Activated naive CD4-positive, alpha-beta T cell treated with anti-CD3 and anti-CD28 coated beads, Interleukin-2, amount 10 ng/mL, durations not matched to agents 7 days and 5 days (primary cell): Measurements from ENCODE around the gene ARHGAP24.

Experiments
- CTCF ChIA-PET: fragments of 350-600 bp; sonication (Branson Sonifier 250); formaldehyde crosslinking; loops from one replicate; lab custom pipeline; 2021; ENCODE audit warnings: antibody characterized with exemption; lab: Charles Lee
- DNase-seq: peaks from one replicate; pipeline ENCODE4 v3.0.0-alpha.2; 2020
- H3K27ac Mint-ChIP-seq: one replicate; pipeline ENCODE4 v1.8.0; 2021; ENCODE audit warnings: mild to moderate bottlenecking, moderate library complexity, mixed read lengths
- H3K27me3 Mint-ChIP-seq: one replicate; pipeline ENCODE4 v1.8.0; 2021; ENCODE audit warnings: mild to moderate bottlenecking, mixed read lengths
- H3K36me3 Mint-ChIP-seq: one replicate; pipeline ENCODE4 v1.8.0; 2021; ENCODE audit warnings: mixed read lengths
- H3K4me1 Mint-ChIP-seq: one replicate; pipeline ENCODE4 v1.8.0; 2021; ENCODE audit warnings: mixed read lengths
- H3K4me3 Mint-ChIP-seq: one replicate; pipeline ENCODE4 v1.8.0; 2021; ENCODE audit warnings: mild to moderate bottlenecking, moderate library complexity, mixed read lengths
- H3K9me3 Mint-ChIP-seq: one replicate; pipeline ENCODE4 v1.8.0; 2021; ENCODE audit warnings: mixed read lengths

Gene ARHGAP24

DNA sequence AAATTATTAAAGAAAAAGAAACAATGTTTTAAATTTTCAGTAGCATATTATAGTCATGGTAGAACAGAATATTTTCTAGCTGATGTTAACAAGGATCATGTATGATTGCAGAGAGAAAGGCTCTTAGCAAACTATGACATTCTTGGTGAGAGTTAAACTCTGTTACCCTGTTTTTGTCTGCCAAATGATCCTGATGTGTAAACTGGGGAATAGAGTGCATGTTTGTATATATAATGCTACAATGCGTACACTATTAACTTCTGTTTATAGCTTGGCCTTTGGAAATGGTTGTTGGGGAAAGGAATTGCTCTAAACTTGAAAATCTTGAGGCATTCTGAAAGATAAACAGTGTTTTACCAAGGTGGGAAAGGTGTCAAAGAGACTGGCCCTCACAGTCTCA is 292.7 kb downstream of the ARHGAP24 start:
- H3K4me3 Mint-ChIP-seq, result no peak overlapping the region
- CTCF ChIA-PET, result no interaction called here
- H3K27ac Mint-ChIP-seq, result no peak overlapping the region
- no peaks in the 10 kb centered on the region for H3K27me3 Mint-ChIP-seq
- H3K36me3 Mint-ChIP-seq, result no peaks in the 10 kb centered on the region
- DNase-seq, result no peak
- H3K9me3 Mint-ChIP-seq, result no peaks in the 10 kb centered on the region
- no peaks in the 10 kb centered on the region for H3K4me1 Mint-ChIP-seq

DNA sequence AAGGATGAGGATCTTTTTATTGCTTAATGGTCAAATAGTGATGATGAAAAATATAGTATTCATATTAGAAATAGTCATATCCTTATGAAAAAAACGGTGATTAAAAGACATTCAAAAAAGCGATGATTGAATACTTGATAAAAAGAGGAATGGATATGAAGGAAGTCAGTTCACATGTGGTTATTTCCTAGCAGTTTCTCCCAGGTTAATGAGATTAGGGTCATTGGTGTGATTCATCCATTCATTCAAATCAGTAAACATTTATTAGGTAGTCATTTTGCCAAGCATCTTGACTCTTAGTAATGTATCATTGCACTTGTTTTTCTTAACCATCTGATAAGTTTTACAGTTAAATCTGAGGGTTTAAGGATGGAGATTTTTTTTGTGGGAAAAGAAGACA is 294.1 kb downstream of the ARHGAP24 start:
- H3K27me3 Mint-ChIP-seq, result no peaks in the 10 kb centered on the region
- H3K4me1 Mint-ChIP-seq, result no peaks in the 10 kb centered on the region
- no peaks in the 10 kb centered on the region for H3K36me3 Mint-ChIP-seq
- no peaks in the 10 kb centered on the region for H3K9me3 Mint-ChIP-seq
- H3K27ac Mint-ChIP-seq, result no peak overlapping the region
- H3K4me3 Mint-ChIP-seq, result no peak overlapping the region
- no peak for DNase-seq
- CTCF ChIA-PET, result no interaction called here

DNA sequence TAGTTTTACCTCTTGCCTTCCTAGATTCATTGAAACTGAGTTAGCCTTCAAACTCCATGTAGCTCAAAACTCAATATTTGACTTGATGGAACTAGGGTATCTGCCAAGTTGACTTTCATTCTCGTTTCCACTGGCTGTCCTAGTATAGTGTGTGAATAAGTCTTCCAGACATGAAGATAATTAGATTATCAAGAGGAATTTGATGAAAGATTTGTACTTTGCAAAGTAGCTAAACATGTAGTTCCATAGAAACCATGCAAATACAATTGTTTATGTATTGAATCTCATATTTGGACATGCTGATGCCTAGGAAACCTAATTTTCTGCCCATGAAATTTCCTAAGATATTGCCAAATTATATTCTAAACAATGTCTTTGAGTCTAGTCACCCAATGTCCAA is 297.5 kb downstream of the ARHGAP24 start:
- no peaks in the 10 kb centered on the region for H3K9me3 Mint-ChIP-seq
- no peaks in the 10 kb centered on the region for H3K27me3 Mint-ChIP-seq
- no peaks in the 10 kb centered on the region for H3K36me3 Mint-ChIP-seq
- DNase-seq, result no peak
- no peaks in the 10 kb centered on the region for H3K4me1 Mint-ChIP-seq
- CTCF ChIA-PET, result no interaction called here
- no peak overlapping the region for H3K27ac Mint-ChIP-seq
- H3K4me3 Mint-ChIP-seq, result no peak overlapping the region

DNA sequence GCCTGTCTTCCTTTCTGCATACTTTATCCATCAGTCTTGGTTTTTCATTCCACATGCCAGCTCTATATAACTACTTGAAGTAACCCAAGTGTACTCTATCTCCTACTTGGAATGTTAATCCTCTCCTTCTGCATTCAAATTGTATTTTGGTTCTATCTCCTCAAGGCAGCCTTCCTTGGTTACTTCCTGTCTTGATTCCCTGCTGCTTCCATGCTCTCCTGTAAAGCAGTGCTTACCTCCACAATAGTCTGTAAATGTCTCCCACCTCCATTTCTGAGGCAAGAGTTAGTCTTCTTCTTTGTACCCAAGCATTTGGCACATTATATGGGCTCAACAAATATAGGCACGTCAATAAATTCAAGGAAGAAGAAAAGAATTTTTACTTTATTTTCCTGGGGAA is 298.4 kb downstream of the ARHGAP24 start:
- Mint-ChIP-seq H3K27ac (no peak overlapping the region), H3K36me3 (no peaks in the 10 kb centered on the region), H3K4me3 (no peak overlapping the region)

DNA sequence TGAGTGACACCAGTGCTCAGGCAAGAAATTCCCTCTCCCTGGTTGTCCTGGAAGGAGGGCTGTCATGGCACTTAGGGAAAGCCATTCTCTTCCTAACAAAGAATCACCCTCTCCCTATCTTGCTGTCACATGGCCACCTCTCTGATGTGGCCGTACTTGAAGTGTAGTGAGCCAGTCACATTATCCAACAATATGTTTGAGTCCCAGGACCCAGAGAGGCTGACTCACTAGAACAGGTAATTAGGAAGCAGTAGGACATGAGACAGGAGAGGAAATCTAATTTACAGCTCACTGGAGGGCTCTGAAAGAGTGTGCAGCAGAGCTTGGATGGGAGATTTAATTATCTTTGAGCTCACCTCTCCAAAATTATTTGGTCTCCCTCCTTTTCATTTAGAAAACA is 299.1 kb downstream of the ARHGAP24 start:
- Mint-ChIP-seq H3K27me3 (no peaks in the 10 kb centered on the region), H3K4me3 (no peak overlapping the region), H3K36me3 (no peaks in the 10 kb centered on the region), H3K4me1 (no peaks in the 10 kb centered on the region), H3K27ac (no peak overlapping the region), H3K9me3 (no peaks in the 10 kb centered on the region)
- DNase-seq, result no peak
- CTCF ChIA-PET, result no interaction called here

More for the DNA sequence above, 298.4 kb downstream of the ARHGAP24 start:
- no peak for DNase-seq
- CTCF ChIA-PET, result no interaction called here
- Mint-ChIP-seq H3K4me1 (no peaks in the 10 kb centered on the region), H3K9me3 (no peaks in the 10 kb centered on the region), H3K27me3 (no peaks in the 10 kb centered on the region)

DNA sequence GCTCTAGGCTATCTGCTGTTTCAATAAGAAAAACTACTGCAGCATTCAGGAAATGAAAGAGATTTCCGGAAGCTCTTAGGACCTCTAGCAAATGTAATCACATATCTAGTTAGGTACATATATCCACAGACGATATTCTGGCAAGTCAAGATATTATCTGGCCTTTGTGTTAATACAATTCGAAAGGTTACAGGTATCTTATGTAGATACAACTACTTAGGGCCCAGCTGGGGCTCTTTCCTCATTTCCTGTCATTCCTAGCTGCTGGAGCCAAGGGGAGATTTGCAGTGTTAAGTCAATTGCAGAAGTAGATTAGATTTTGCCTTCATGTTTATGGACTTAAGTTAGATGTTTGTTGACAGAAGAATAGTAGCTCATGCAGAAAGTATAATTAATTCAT is 299.5 kb downstream of the ARHGAP24 start:
- H3K36me3 Mint-ChIP-seq, result no peaks in the 10 kb centered on the region
- CTCF ChIA-PET, result no interaction called here
- no peak for DNase-seq
- no peaks in the 10 kb centered on the region for H3K9me3 Mint-ChIP-seq
- no peak overlapping the region for H3K4me3 Mint-ChIP-seq
- H3K4me1 Mint-ChIP-seq, result no peaks in the 10 kb centered on the region
- no peak overlapping the region for H3K27ac Mint-ChIP-seq
- H3K27me3 Mint-ChIP-seq, result no peaks in the 10 kb centered on the region

DNA sequence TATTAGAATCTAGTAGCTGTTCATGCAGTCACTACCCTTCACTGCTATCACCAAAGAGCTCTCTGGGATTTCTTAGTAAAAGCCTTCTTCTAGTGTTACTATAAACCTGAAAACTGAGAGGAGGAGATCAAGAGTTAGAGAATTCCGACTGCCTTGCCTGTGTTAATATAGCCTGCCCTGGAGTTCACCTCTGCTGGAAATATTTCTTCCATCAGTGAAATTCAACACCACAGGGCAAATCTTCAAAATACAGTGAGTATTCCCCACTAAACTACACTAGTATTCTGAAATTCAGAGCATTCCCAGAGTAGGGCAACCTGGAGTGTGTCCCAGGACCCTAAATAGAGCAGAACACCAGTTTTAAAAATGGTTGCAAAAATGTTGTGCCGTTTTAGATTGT is 301.1 kb downstream of the ARHGAP24 start:
- H3K4me3 Mint-ChIP-seq, result no peak overlapping the region
- no peak overlapping the region for H3K27ac Mint-ChIP-seq
- H3K36me3 Mint-ChIP-seq, result no peaks in the 10 kb centered on the region
- no peaks in the 10 kb centered on the region for H3K27me3 Mint-ChIP-seq
- no peaks in the 10 kb centered on the region for H3K9me3 Mint-ChIP-seq
- CTCF ChIA-PET, result no interaction called here
- H3K4me1 Mint-ChIP-seq, result no peaks in the 10 kb centered on the region
- DNase-seq, result no peak

DNA sequence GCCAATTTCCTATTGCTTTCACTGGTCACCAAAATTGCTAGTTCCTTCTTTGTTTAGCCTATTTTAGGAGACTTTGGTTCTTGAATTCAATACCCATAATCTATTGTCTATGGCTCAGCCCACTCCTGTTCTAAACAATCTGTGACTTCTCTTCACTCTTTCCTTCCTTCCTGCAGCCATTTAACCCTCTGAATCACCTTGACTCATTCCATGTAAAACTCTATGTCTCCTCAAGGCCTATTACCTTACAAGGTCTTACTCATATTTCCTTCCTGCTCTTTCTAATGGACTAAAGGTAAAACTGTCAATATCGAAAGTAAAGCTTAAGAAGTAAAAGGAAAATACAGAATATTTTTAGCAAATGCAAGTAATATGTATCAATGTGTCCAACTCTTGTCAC is 301.6 kb downstream of the ARHGAP24 start:
- H3K36me3 Mint-ChIP-seq, result no peaks in the 10 kb centered on the region
- CTCF ChIA-PET, result no interaction called here
- H3K27me3 Mint-ChIP-seq, result no peaks in the 10 kb centered on the region
- H3K4me1 Mint-ChIP-seq, result no peaks in the 10 kb centered on the region
- no peaks in the 10 kb centered on the region for H3K9me3 Mint-ChIP-seq
- no peak overlapping the region for H3K4me3 Mint-ChIP-seq
- no peak for DNase-seq
- no peak overlapping the region for H3K27ac Mint-ChIP-seq

DNA sequence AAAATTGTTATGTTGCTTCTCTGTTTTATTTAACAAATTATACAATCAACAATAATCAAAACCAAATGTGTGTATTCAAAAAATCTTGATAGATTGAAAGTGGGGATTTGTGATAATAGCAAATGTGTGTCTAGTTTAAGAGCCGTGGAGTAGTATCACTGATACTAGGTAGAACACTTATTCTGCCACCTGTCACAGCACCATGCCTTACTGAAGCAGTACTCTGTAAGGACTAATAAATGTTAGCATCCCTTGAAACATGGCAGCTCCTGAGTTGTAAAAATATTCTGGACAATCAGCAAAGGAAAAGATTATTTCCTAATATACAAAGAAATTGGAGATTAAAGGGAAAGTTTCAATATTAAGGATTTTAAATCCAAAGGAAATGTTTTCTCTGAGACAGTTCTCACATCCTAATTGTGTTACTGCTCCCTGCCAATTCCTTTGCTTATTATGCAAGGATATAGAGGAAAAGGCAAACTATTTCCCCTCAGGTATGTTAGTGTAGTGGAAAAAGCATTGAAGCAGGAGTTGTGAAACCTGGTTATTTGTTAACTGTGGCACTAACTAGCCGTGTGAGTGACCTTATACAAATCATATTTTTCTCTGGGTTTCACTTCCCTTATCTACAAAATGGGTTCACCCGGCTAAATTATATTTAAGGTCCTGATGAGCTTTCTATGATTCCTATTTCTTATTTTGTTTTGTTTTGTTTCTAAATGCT is 303.1 kb downstream of the ARHGAP24 start:
- DNase-seq, result no peak
- CTCF ChIA-PET, result no interaction called here
- no peaks in the 10 kb centered on the region for H3K36me3 Mint-ChIP-seq
- H3K27me3 Mint-ChIP-seq, result no peaks in the 10 kb centered on the region
- no peak overlapping the region for H3K4me3 Mint-ChIP-seq
- H3K4me1 Mint-ChIP-seq, result no peaks in the 10 kb centered on the region
- H3K9me3 Mint-ChIP-seq, result no peaks in the 10 kb centered on the region
- no peak overlapping the region for H3K27ac Mint-ChIP-seq

DNA sequence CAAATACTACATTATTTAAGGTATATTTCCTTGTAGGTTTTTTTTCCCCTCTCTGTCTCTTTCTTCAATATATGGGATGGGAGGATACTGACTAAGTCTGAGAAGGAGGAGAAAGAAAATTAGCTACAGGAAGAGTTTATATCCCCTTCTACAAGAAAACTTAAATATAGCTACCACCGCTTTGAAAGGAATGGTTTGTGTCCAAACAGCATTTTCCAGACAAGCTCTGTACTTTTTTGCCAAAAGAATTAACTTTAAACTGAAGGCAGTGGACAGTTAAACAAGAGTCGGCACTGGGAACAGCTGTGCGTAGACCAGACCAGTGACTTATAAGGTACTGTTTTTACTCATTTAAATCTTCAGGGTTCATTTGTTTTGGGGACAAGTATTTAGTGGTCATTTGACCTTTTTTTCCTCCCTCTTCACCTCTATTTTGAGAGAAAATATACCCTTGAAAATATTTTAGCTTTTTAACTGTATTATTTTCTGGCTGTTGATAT is 303.7 kb downstream of the ARHGAP24 start:
- Mint-ChIP-seq H3K9me3 (no peaks in the 10 kb centered on the region), H3K27ac (no peak overlapping the region), H3K36me3 (no peaks in the 10 kb centered on the region), H3K27me3 (no peaks in the 10 kb centered on the region), H3K4me3 (no peak overlapping the region), H3K4me1 (no peaks in the 10 kb centered on the region)
- DNase-seq, result no peak
- CTCF ChIA-PET, result no interaction called here

DNA sequence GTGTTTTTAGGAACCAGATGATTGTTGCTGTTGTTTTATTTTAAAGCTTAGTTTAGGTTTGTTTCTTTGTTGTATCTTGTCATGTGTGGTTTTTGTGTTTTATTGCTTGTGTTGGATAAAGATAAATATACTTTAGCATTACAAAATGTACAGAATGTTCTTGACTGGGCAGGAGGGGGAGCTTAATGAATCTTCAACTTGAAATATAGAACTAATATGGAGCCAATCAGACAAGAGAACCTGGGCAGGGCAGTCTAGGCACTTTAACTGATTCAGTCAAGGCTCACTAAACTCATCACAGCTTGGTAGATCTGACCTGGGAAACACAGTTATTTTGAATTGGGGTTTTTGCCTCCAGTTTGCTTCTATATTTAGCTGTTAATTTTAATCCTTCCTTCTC is 304.2 kb downstream of the ARHGAP24 start:
- no peak for DNase-seq
- Mint-ChIP-seq H3K27me3 (no peaks in the 10 kb centered on the region), H3K36me3 (no peaks in the 10 kb centered on the region), H3K4me3 (no peak overlapping the region), H3K27ac (no peak overlapping the region), H3K4me1 (no peaks in the 10 kb centered on the region), H3K9me3 (no peaks in the 10 kb centered on the region)
- CTCF ChIA-PET, result interaction anchor here (0.9 kb wide), 1 partner anchor 17 kb away, joined by 3 read pairs; no protein-coding TSS in a partner anchor

DNA sequence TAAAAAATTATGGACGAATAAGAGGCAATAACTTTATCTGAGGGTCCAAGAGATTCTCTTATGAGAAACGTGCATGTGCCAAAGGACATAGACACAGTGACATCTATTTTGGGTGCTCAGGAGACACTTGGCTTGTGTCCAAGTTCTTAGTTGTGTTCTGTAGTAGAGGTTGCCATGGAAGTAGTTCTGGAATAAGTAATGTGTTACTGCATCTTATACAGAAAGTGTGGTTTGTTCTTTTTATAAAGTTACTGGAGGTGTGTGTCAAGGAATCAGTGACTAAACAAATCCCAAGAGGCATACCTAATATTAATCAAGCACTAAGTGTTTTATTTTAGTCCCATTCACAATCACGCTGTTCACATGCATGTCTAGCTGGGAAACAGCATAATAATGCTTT is 305.7 kb downstream of the ARHGAP24 start:
- Mint-ChIP-seq H3K27me3 (no peaks in the 10 kb centered on the region), H3K4me1 (no peaks in the 10 kb centered on the region), H3K9me3 (no peaks in the 10 kb centered on the region), H3K36me3 (no peaks in the 10 kb centered on the region), H3K4me3 (no peak overlapping the region), H3K27ac (no peak overlapping the region)
- CTCF ChIA-PET, result no interaction called here
- DNase-seq, result no peak

DNA sequence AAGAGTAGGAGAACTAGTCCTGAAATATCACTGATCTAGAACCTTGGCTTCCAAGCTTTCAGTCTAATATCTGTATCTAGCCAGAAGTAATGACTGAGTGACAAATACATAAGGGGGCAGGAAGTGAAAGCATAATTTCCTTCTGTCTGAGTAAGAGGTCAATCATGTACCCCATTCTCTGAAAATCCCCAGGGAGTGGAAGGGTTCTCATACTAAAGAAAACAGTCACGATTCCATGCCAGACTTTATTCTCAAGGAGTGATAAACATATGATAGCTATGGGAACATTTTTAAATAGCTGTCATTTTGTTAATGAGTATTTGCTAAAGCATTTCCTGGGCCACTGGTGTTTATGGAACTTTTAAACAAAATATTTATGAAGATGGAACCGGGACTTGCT is 308.5 kb downstream of the ARHGAP24 start:
- H3K27ac Mint-ChIP-seq, result no peak overlapping the region

DNA sequence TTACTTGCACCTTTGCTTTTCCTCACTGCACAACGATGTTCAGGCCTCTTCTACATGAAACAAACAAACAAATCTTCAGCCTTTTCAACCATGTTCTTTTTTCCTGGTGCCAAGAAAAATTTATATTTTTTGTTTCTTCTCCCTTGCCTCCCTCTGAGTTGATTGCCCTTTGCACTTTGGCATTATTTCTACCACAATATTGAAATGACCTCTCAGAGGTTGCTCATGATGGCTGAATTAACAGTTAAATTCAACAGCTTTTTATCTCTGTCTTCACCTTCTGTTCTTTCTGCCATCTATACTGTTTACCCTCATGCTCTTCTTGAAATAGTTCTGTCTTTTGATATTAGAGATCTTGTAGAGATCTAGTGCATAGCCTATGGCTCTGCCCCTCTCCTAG is 308.9 kb downstream of the ARHGAP24 start:
- DNase-seq, result no peak
- H3K36me3 Mint-ChIP-seq, result no peaks in the 10 kb centered on the region
- CTCF ChIA-PET, result no interaction called here
- no peaks in the 10 kb centered on the region for H3K27me3 Mint-ChIP-seq
- H3K9me3 Mint-ChIP-seq, result no peaks in the 10 kb centered on the region
- H3K4me1 Mint-ChIP-seq, result no peaks in the 10 kb centered on the region
- no peak overlapping the region for H3K27ac Mint-ChIP-seq
- no peak overlapping the region for H3K4me3 Mint-ChIP-seq

More for the DNA sequence above, 308.5 kb downstream of the ARHGAP24 start:
- DNase-seq, result no peak
- no peaks in the 10 kb centered on the region for H3K36me3 Mint-ChIP-seq
- no peaks in the 10 kb centered on the region for H3K27me3 Mint-ChIP-seq
- CTCF ChIA-PET, result no interaction called here
- H3K4me1 Mint-ChIP-seq, result no peaks in the 10 kb centered on the region
- no peaks in the 10 kb centered on the region for H3K9me3 Mint-ChIP-seq
- no peak overlapping the region for H3K4me3 Mint-ChIP-seq

DNA sequence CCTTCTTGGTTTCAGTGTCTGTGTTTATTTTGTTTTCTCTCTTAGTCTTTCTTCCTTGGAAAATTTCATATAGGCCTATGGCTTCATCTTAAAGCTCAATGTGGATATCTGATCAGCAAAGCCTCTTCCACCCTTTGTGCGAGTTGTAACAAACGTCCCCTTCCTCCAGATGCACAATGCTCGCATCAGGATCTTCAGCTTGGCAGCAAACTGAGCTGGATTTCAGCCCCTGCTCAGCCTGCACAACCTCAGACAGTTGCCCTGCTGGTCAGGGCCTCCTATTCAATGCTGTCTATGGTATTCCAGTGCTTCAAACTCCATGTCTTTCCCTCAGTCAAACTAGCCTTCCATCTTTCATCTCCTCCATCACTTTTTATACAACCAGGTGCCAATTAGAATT is 309.4 kb downstream of the ARHGAP24 start:
- Mint-ChIP-seq H3K4me1 (no peaks in the 10 kb centered on the region), H3K9me3 (no peaks in the 10 kb centered on the region), H3K27me3 (no peaks in the 10 kb centered on the region), H3K4me3 (no peak overlapping the region), H3K27ac (no peak overlapping the region), H3K36me3 (no peaks in the 10 kb centered on the region)
- CTCF ChIA-PET, result no interaction called here
- DNase-seq, result no peak
